ENCODE measurements around the gene SEPTIN5. TPM values are rescaled to one million over a fixed set of nuclear protein-coding genes. Genes with fewer than 3 reads are reported as not detected.

The SEPTIN5 gene
- total RNA-seq, 1 donor from 2014 or later, result 32.0 TPM

DNA sequence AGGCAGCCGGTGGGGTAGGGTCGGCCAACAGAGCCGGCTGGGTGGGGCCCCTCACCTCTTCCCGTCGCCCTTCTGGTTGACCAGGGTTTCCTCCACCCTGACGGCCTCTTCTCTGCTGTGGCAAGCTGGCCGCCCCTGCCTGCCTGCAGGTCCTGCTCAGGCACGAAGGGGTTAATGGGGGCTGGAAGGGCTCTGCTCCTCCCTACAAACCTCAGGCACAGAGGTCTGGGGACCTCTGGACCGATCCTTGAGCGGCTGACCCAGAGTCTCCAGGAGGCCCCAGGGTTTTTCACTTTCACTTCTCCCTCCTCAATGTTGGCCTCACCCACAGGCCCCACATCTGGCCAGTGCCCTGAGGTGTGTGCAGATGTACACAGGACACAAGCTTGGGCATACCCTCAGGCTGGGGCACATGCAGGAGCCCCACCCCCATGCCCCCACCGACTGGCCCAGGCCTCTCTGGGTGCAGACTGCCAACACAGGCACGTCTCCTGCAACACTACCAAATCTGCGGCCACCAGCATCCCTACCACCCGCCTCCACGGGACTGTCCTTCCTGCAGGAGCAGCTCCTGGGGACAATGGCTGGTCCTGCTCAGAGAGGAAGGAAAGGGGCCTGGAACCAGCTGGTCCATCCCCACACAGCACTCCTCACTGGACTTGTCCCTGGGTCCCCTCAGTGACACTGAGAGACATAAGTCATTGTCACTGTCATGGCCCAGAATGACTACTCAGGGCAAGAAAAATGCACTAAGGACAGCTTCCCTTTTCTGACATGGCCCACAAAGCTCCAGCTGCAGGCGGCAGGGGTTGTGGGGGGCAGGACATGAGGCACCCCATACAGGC is 43.1 kb downstream of the SEPTIN5 start:
- Mint-ChIP-seq H3K4me1 (ENCODE audit: low read depth) (peaks cover 11% of the 10 kb centered on the region), H3K9me3 (ENCODE audit: low read depth) (no peaks in the 10 kb centered on the region), H3K27me3 (peaks cover 75% of the 10 kb centered on the region), H3K4me3 (ENCODE audit: low read depth) (no peak overlapping the region), H3K27ac (no peak overlapping the region), H3K36me3 (ENCODE audit: insufficient read depth) (no peaks in the 10 kb centered on the region)
- TF ChIP-seq, protein P1, sequence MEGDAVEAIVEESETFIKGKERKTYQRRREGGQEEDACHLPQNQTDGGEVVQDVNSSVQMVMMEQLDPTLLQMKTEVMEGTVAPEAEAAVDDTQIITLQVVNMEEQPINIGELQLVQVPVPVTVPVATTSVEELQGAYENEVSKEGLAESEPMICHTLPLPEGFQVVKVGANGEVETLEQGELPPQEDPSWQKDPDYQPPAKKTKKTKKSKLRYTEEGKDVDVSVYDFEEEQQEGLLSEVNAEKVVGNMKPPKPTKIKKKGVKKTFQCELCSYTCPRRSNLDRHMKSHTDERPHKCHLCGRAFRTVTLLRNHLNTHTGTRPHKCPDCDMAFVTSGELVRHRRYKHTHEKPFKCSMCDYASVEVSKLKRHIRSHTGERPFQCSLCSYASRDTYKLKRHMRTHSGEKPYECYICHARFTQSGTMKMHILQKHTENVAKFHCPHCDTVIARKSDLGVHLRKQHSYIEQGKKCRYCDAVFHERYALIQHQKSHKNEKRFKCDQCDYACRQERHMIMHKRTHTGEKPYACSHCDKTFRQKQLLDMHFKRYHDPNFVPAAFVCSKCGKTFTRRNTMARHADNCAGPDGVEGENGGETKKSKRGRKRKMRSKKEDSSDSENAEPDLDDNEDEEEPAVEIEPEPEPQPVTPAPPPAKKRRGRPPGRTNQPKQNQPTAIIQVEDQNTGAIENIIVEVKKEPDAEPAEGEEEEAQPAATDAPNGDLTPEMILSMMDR (IDR thresholded peaks at IDR 0.05; ENCODE audit: unreplicated experiment), result no peak
- DNase-seq (ENCODE audit: low spot score, unreplicated experiment), result no peak

DNA sequence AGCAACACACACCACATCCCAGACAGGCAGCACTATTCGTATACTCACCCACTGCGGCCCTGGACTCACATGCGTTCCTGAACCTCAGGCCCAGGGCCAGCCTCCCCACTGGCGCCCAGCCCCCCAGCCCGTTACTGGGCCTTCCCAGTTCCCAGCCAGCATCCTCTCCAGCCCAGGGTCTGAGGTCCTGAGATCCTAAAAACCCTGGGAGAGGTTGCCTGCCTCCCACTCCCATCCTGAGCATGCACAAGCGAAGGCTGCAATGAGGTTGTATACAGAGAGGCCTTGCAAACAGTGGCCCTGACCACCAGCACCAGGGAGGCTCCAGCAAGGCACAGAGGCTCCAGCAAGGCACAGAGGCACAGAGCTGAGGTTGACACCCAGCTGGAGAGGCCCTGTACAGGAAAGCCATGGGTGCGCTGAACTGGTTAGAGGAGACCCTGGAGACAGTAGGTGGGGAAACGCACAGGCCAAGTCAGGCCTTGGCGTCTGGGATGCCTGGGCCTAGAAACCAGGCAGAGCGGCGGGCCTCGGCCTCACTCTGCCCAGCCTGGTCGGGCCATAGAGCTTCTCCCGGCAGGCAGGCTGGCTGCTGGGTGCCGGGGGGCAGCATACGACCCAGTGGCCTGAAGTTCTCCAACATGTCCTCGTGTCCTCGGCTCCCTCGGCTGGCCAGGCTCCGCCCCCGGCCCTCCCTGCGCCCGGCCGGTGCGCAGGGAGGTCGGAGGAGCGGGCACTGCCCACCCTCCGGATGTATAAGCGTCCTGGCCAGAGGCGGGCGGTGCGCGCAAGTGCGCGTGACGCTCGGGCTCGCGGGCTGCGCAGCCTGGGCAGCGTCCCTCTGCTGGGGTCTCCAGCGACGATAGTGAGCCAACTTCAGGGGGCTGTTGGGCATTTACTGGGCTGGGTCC is 43.9 kb downstream of the SEPTIN5 start:
- DNase-seq (ENCODE audit: low spot score, unreplicated experiment), result no peak
- Mint-ChIP-seq H3K9me3 (ENCODE audit: low read depth) (no peaks in the 10 kb centered on the region), H3K36me3 (ENCODE audit: insufficient read depth) (no peaks in the 10 kb centered on the region), H3K27ac (no peak overlapping the region), H3K27me3 (peaks cover 73% of the 10 kb centered on the region), H3K4me3 (ENCODE audit: low read depth) (no peak overlapping the region), H3K4me1 (ENCODE audit: low read depth) (peaks cover 11% of the 10 kb centered on the region)
- TF ChIP-seq, protein P1 (IDR thresholded peaks at IDR 0.05; ENCODE audit: unreplicated experiment), result no peak

DNA sequence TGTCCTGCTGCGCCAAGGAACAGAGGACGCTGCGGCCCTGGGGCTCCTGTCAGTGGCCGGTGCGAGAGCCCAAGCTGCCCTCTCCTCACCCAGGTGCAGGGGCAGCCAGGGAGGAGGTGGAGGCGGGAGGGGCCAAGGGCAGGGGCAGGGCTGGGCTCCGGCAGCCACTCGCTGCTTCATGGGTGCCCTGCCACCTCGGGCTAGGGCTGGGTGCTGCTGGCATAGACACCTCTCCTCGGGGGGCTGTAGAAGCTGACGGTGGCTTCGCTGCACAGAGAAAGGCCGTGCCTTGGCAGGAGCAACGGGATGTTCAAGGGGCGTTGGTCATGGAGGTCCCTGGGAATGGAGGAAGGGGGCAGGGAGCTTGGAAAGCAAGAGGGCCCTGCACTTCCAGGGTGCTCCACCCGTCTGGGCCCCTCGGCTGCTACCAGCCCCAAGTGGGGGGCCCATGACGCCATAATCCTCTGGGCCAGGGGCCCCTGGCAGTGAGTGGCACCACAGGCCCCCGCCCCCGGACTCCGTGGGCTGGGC is 44.7 kb downstream of the SEPTIN5 start:
- Mint-ChIP-seq H3K27me3 (peaks cover 69% of the 10 kb centered on the region), H3K27ac (no peak overlapping the region), H3K4me1 (ENCODE audit: low read depth) (peaks cover 11% of the 10 kb centered on the region), H3K36me3 (ENCODE audit: insufficient read depth) (no peaks in the 10 kb centered on the region), H3K4me3 (ENCODE audit: low read depth) (no peak overlapping the region), H3K9me3 (ENCODE audit: low read depth) (no peaks in the 10 kb centered on the region)
- no peak for DNase-seq (ENCODE audit: low spot score, unreplicated experiment)
- TF ChIP-seq, protein P1 (IDR thresholded peaks at IDR 0.05; ENCODE audit: unreplicated experiment), result no peak

DNA sequence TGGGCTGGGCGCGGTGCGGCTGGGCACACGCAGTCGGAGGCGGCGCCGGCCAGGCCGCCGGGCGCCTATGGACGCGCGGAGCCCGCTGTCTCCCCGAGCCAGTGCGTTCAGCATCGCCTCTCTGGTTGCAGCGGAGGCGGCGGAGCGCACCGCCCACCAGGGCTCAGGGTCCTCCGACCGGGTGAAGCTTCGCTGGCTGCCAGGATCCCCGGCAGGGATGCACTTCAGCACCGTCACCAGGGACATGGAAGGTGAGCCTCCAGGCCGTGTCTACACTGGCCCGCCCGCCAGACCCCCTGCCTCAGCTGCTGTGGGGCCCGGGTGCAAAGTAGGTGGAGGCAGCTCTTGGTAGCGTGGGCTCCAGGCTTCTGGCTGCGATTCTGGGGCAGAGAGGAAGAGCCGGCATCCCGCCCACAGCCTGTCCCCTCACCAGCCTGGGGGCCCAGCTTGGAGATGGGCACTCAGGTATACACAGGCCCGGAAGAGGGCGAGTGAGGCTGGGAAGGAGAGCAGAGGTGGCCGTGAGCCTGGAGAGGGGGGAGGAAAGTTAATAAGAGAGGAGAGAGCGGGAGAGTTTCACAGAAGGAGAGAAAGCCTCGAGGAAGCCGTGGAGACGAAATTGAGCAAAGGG is 45.2 kb downstream of the SEPTIN5 start:
- peaks cover 66% of the 10 kb centered on the region for H3K27me3 Mint-ChIP-seq
- no peaks in the 10 kb centered on the region for H3K9me3 Mint-ChIP-seq (ENCODE audit: low read depth)
- no peak overlapping the region for H3K27ac Mint-ChIP-seq
- TF ChIP-seq, protein P1 (IDR thresholded peaks at IDR 0.05; ENCODE audit: unreplicated experiment), result no peak
- DNase-seq (ENCODE audit: low spot score, unreplicated experiment), result no peak
- peak overlapping the region; percentile 68 for H3K4me3 Mint-ChIP-seq (ENCODE audit: low read depth)
- H3K36me3 Mint-ChIP-seq (ENCODE audit: insufficient read depth), result no peaks in the 10 kb centered on the region
- H3K4me1 Mint-ChIP-seq (ENCODE audit: low read depth), result peaks cover 11% of the 10 kb centered on the region

Data from progenitor cell of endocrine pancreas (in vitro differentiated cells).